ENCODE data around the gene ANGPTL1. TPM values are rescaled to one million over a fixed set of nuclear protein-coding genes. Genes with fewer than 3 reads are reported as not detected.

The ANGPTL1 gene
- total and polyA plus RNA-seq, 2 of the 8 experiments (the other 6 are each of a cell fraction or from before 2014, with no cell fraction given): not detected

DNA sequence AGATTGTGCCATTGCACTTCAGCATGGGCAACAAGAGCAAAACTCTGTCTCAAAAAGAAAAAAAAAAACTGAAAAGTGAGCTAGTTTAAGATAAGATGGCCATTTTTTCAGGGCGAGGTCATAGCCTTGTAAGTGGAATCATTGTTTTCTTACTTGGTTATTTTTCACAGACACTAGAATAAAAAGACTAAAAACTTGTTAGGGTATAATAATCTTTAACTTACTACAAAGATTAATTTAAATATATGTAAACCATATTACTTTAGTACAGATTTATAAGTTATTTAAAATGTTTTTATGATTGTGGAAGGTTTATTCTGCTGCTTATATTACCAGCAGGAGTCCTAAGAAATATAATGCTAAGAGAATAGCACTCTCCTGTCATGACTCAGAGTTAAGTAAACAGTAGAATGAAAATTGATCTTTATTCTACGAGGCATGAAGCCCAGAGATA is 23.5 kb downstream of the ANGPTL1 start (continued):
- no peak for TF ChIP-seq SIN3A (conservative IDR thresholded peaks at IDR 0.05 in 1 of 2, IDR thresholded peaks at IDR 0.05 in 1 of 2; ENCODE audit: low read depth in 1 of 2, low read length in 2 of 2)

All from H1 (cell line).